Heart left ventricle (tissue), 13 donors: Measurements from ENCODE around the gene PACSIN2.

Experiments
- CTCF ChIP-seq, 12 donors: fragments of 200-600 bp; sonication (generic) in 4 of 12; IDR thresholded peaks; one replicate each; pipeline versions ENCODE4 v1.5.0 to v1.8.0; 2018 to 2022; ENCODE audit warnings: antibody characterized with exemption in 12 of 12, mild to moderate bottlenecking in 5 of 12
- POLR2A ChIP-seq, 2 donors: fragments of 450-650 bp; IDR thresholded peaks; one replicate each; pipeline ENCODE4 v1.6.1; 2017; ENCODE audit warnings: antibody characterized with exemption in 2 of 2, mild to moderate bottlenecking in 2 of 2, moderate library complexity in 2 of 2
- donor health status: ischemic (EF 13 %, LVEDD 7.1; RV severe dilation, severe dysfunction).
- donor health status: DM: no; HTN: yes; CAD: no.
- donor health status: DM: no; HTN: no; CAD: no.
- donor health status: ischemic (EF 25% LVEDD 6.9; RV normal size, moderate dysfunction).
- donor health status: ischemic (EF 25% LVEDD 5.7; RV mildly dilated, moderate dysfunction).
- donor health status: ischemic (EF 35%, LVEDD 5.7; RV mildly dilated, moderate dysfunction).
- donor health status: nonischemic (EF 11% LVEDD 7.7; RV severe dilation, severe dysfunction).
- donor health status: DM: yes; HTN: yes; CAD: no.
- donor health status: PGD.
- donor health status: ischemic (EF 29% LVEDD 5.4; RV normal size, mild dysfunction).
- donor health status: nonischemic (EF 23%, LVEDD 6.1; RV moderate dilation, normal function).

DNA sequence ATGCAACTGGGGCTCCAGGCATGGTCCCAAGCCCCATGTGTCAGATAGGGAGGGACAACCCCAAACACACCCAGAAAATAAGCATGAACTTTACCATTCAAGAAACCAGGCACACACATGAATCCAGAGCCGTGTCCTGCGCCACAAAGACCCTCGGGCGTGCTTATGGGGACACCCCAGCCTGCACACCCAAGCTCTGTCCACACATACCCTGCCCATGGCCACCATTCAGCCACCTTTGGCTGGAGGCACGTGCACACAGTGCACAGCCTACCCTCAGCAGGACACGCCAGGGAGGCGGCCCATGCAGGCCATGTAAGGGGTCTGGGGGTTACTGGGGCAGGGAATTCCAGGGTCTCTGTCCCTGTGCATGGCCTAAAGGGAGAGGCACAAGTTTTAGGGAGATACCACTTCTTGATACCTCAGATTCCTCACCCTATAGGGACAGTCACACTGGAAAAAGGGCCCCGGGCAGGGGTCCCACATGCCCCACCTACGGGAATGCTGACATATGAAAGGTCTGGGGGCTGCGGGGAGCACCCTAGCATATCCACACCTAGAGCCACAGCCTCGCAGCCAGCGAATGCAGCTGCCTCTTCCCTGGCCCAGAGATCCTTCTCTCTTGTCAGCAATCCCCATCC, 20.6 kb downstream of the PACSIN2 start:
- no peak for TF ChIP-seq CTCF (IDR thresholded peaks at IDR 0.05)
- TF ChIP-seq POLR2A (IDR thresholded peaks at IDR 0.05): no peak
